Measurements from ENCODE around the gene ATP2B2. TPM values are rescaled to one million over a fixed set of nuclear protein-coding genes. Genes with fewer than 3 reads are reported as not detected.

Gene ATP2B2
- total RNA-seq, 1 donor from 2014 or later, result 0.09 TPM

- DNase-seq (no peak), ATAC-seq (no peak)
- H3K27ac ChIP-seq, result no peak overlapping the region
- H3K9me3 ChIP-seq, result no peaks in the 10 kb centered on the region
- H3K4me1 ChIP-seq, result no peaks in the 10 kb centered on the region
- no peaks in the 10 kb centered on the region for H3K27me3 ChIP-seq (ENCODE audit: low read depth)
- TF ChIP-seq, protein P1, sequence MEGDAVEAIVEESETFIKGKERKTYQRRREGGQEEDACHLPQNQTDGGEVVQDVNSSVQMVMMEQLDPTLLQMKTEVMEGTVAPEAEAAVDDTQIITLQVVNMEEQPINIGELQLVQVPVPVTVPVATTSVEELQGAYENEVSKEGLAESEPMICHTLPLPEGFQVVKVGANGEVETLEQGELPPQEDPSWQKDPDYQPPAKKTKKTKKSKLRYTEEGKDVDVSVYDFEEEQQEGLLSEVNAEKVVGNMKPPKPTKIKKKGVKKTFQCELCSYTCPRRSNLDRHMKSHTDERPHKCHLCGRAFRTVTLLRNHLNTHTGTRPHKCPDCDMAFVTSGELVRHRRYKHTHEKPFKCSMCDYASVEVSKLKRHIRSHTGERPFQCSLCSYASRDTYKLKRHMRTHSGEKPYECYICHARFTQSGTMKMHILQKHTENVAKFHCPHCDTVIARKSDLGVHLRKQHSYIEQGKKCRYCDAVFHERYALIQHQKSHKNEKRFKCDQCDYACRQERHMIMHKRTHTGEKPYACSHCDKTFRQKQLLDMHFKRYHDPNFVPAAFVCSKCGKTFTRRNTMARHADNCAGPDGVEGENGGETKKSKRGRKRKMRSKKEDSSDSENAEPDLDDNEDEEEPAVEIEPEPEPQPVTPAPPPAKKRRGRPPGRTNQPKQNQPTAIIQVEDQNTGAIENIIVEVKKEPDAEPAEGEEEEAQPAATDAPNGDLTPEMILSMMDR (IDR thresholded peaks at IDR 0.05), result no peak
- no peak overlapping the region for H3K4me3 ChIP-seq
- no peaks in the 10 kb centered on the region for H3K36me3 ChIP-seq
- intact Hi-C loops (cut with DNase I), result no loop called here
Measured at GRCh38 chr3:10404876-10405275, 100.5 kb downstream of the ATP2B2 start.

DNA sequence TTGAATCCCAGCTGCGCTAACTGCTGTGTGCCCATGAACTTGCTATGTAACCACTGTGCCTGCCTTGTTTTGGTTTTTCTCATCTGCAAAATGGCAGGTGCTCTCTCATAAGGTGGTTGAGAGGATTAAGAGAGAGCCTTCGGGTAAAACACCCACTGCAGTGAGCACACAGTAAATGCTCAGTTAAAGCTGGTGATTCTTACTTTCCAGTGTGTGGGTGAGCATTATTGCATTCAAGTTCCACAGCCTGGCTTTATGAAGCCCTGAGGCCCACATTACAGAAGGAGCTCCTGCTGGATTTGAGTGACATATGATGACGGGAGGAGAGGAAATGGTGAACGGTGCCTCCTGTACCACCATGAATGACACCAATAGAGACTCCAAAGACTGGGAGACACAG, 101.0 kb downstream of the ATP2B2 start:
- Histone ChIP-seq H3K27me3 (ENCODE audit: low read depth) (no peaks in the 10 kb centered on the region), H3K36me3 (no peaks in the 10 kb centered on the region), H3K27ac (no peak overlapping the region), H3K9me3 (no peaks in the 10 kb centered on the region), H3K4me3 (no peak overlapping the region), H3K4me1 (no peaks in the 10 kb centered on the region)
- TF ChIP-seq, protein P1 (IDR thresholded peaks at IDR 0.05), result no peak
- ATAC-seq (no peak), DNase-seq (no peak)
- intact Hi-C loops (cut with DNase I), result no loop called here

DNA sequence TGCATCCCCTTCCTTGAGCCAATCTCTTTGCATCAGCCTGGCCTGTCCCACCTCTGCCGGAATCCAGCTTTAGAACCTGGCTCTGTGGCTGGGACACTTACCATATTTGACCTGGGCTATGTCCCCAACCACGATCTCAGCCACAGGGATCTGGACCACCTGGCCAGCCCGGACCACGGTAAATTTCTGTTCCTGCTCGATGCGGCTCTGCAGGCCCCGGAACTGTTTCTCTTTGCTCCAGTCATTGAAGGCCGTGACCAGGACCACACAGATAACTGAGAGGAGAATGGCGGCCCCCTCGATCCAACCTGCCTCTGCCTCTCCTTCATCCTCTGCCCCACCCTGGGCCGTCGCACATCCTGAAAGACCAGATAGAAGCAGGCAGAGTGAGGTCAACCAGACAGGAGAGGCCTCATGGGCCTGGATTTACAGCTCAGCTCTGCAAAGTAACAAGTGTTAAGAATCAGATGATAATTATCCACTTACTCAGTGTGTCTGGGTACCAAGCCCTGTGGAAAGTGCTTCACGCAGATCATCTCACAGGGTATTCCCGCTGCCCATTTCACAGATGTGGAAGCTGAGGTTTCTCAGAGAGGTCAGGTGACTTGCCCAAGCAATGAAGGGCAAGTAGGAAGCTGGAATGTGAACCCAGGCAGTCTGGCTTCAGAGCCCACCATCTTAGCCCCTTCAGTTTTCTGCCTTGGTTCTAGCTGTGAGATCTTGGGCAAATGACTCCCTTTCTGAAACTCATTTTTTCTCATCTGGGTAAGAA, 103.2 kb downstream of the ATP2B2 start:
- DNase-seq (no peak), ATAC-seq (no peak)
- Histone ChIP-seq H3K4me1 (no peaks in the 10 kb centered on the region), H3K27me3 (ENCODE audit: low read depth) (no peaks in the 10 kb centered on the region), H3K9me3 (no peaks in the 10 kb centered on the region), H3K4me3 (no peak overlapping the region), H3K27ac (no peak overlapping the region), H3K36me3 (no peaks in the 10 kb centered on the region)
- intact Hi-C loops (cut with DNase I), result no loop called here
- TF ChIP-seq, protein P1 (IDR thresholded peaks at IDR 0.05), result no peak

DNA sequence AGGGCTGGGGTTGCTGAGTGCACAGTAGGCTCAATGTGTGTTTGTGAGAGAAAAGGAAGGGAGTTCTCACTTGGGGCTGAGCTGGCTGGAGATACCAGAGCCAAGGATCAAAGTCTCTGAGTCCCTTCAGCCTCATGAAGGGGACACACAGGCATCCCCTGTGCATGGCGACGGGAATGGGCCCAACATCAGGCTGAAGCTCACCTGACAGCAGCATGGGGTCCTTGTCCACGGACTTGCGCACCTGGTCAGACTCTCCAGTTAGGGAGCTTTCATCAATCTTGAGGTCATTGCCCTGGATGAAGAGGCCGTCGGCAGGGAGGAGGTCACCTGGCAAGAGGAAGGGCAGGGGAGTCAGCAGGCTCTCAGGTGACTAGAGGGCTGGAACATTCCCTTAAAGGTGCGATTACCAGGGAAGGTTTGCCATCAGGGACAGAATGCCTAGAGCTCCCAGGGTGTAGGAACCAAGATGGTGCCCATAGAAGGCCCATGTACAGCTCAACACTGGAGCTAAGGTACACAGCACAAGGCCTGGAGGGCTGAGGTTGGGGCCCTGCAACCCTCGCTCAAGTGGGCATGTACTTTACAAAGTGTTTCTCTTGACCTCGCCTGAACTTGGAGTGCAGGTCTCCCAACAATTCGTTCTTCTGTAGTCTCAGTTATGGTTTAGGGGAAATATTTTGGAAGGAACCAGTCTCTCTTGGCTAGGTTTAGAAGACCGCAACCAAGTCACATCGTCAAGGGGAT, 104.5 kb downstream of the ATP2B2 start:
- H3K27ac ChIP-seq, result no peak overlapping the region

DNA sequence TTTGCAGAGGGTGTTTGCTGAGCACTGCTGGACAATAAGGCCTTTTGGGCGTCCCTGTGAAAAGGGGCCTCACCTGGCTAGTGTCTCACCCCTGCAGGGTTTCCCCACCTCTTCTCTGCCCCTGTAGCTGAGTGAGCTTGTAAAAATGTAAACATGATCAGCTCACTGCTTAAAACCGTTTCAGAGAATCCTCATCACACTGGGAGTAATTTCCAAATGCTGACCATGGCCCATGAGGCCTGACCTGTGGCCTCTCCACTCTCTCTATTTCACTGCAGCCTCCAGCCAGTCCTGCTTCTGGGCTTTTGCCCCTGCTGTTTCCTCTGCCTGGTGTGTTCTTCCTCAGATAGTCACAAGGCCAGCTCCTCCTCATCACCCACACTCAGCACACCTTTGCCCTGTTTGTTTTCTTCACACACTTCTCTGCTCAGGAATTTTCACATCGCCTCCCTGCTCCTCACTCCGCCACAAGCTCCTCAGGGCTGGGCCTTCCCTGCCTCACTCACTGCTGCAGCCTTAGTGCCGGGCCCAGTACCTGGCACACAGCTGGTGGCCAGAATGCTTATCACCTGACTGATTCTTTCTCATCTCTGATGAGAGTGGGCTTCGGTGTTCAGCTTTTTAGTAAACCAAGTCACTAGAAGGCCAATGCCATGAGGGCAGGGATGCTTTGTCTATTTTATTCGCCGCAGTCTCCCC, 105.2 kb downstream of the ATP2B2 start:
- H3K36me3 ChIP-seq, result no peaks in the 10 kb centered on the region
- DNase-seq (no peak), ATAC-seq (no peak)
- no peaks in the 10 kb centered on the region for H3K4me1 ChIP-seq
- no peaks in the 10 kb centered on the region for H3K9me3 ChIP-seq
- intact Hi-C loops (cut with DNase I), result no loop called here
- no peak overlapping the region for H3K27ac ChIP-seq
- TF ChIP-seq, protein P1 (IDR thresholded peaks at IDR 0.05), result no peak
- no peaks in the 10 kb centered on the region for H3K27me3 ChIP-seq (ENCODE audit: low read depth)
- no peak overlapping the region for H3K4me3 ChIP-seq

More for the DNA sequence above, 104.5 kb downstream of the ATP2B2 start:
- no peak for DNase-seq
- intact Hi-C loops (cut with DNase I), result no loop called here
- TF ChIP-seq, protein P1 (IDR thresholded peaks at IDR 0.05), result no peak
- no peaks in the 10 kb centered on the region for H3K27me3 ChIP-seq (ENCODE audit: low read depth)
- no peaks in the 10 kb centered on the region for H3K36me3 ChIP-seq
- no peak overlapping the region for H3K4me3 ChIP-seq
- no peaks in the 10 kb centered on the region for H3K4me1 ChIP-seq
- ATAC-seq, result no peak
- no peaks in the 10 kb centered on the region for H3K9me3 ChIP-seq
